HG02588 (cell line): ENCODE results near the gene SEC16B.

Experiments
- ATAC-seq: cut with Tn5 transposase; IDR thresholded peaks from one replicate; pipeline ENCODE4 v1.9.1; 2021; ENCODE audit warnings: mild to moderate bottlenecking, moderate library complexity; ENCODE audit not compliant: unreplicated experiment

Gene SEC16B

DNA sequence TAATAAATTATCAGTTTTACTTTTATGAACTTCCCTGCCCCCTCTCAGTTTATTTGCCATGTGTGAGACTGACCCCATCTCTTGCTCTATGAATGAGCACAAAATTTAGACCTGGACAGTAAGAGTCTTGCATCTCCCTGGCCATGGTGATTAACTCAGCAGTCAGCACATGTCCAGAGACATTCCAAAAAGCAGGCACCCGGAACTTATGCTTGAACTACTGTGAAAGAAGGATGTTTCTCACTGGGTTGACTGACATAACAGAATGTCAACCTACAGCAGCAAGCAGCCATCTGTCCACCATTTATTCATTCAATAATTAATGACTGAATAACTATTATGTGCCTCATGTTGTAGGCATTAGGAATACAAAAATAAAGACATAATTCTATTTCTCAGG, 11.3 kb upstream of the SEC16B start:
- no peak for ATAC-seq

DNA sequence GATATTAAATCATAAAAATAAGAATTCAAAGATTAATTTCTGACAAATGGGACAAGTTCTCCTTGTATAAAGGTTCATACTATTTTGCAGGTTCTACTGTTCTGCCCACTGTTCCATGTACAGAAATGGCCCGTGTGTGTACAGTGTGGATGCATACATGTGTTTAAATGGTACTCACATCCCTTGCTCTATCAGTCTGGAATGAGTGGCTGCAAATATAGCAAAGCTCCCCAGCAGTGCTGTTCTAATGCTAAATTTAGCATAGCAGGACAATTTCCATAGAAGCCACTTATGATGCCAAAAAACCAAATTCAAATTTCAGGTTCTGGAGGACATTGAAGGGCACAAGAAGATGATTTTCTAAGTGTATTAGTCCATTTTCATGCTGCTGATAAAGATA, 9.4 kb upstream of the SEC16B start:
- ATAC-seq: no peak

DNA sequence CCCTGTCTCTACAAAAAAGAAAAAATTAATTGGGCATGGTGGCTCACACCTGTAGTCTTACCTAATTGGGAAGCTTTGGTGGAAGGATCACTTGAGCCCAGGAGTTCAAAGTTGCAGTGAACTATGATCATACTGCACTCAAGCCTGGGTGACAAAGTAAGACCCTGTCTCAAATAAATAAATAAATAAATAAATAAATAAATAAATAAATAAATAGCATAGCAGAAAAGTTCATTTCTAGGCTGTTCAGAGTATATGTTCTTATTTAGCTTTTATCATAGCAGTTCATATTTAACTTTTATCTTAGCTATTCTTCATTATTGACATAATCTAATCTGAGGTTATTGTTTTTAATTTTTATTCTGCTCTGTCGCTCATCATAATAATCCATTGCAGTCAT, 8.7 kb upstream of the SEC16B start:
- no peak for ATAC-seq

DNA sequence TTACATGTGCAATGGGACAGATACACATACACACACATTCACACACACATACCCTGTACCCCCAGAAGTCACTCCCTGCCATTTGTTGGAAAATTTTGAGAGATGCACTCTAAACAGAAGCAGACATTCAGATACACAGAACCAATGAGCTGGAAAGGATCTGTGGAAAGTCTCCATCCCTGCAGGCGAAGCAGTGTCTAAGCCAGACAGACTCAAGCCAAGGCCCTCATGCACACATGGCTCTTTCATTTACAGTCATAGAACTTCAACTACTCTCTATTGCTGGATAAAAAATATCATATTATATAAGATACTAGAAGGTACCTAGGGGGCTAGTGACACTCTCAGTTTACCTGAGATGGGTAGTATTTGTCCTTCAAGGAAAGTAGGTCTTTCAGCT, 7.3 kb upstream of the SEC16B start:
- ATAC-seq: no peak

DNA sequence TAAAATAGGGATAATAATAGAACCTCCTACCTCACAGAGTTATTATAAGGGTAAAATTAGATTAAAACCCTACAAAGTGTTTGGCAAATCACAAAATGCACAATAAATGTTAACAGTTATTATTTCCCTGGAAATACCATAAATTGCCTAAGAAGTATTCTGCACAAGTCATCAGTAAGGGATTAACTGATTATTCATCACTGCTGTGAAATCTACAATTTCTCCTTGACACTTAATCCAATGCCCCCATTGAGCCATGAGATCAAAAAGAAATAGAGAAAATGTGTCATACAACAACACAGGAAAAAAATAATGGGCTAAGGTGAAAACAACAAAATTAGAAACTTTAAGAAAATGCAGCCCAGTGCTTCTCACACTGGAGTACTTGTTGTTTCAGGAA, 6.7 kb upstream of the SEC16B start:
- no peak for ATAC-seq

DNA sequence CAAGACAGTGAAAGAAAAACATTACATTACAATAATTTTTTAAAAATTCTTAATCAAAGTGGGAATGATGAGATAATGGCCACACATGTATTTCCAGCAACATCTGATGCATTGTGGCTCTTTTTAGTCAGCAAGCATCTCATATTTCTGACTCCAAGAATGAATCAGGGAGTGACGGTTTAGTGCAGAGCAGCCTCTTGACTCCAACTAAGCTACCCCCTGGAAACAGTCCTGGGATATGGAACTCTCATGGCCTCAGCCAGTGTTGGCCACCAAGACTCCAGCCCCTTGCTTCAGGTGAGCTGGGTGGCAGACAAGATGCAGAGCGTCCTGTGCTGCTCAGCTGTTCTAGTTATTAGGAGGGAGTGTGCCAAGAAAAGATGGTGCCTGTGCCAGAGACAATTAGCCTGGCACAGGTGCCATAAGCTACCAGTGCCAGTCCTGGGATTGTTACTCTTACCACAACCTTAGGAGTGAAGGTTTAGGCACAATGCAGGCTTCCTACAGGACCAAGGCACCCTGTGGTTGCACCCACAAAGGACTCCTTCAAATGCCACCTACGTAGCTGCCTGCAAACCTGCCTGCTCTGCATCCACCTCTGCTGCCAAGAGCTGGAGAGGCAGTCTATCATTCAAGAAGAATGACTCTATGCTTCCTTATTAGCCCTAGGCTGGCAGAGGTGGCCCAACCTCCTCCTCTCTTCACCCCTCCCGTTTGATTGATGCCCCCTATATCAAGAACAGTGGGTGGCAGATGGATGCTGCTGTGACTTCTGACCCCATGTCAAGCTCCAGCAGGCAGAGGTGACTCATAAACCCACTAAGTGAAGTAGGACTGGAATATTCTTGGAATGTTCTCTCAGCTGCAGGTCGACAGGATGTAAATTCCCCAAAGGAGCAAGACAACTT, 6.0 kb upstream of the SEC16B start:
- no peak for ATAC-seq

DNA sequence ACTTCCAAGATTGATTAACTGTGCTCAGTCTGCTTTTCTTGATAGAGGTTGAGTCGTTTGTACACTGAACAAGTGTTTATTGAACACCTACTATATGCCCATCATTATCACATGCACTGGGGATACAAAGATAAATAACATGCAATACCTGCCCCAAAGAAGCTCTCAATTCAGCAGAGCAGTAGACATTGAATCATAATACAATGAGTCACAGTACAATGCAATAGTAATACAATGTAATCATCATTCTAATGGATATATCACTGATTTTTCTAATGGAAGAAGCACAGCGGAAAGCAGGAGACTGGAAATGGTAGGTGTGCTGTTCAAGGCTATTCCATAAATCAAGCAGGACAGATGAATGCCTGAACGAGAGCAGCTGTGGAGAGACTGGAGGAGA, 3.7 kb upstream of the SEC16B start:
- no peak for ATAC-seq

DNA sequence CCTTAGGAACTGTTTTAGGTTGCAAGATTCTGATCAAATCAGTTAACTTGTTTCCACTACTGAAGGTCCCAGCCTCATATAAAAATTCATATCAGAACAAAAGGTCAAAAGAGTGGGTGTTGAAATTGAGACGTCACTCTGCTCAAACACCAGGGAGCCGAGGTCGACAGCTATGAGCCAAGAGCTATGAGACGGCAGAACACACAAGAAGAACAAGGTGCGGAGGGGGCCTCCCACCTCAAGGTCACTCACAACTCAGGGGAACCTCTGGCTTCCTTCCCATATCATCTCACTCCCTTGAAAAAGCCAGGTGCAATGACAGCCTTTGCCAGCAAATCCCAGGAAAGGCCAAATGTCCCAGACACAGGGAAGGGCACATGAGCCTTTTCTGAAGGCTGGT, 749 bp downstream of the SEC16B start:
- no peak for ATAC-seq

DNA sequence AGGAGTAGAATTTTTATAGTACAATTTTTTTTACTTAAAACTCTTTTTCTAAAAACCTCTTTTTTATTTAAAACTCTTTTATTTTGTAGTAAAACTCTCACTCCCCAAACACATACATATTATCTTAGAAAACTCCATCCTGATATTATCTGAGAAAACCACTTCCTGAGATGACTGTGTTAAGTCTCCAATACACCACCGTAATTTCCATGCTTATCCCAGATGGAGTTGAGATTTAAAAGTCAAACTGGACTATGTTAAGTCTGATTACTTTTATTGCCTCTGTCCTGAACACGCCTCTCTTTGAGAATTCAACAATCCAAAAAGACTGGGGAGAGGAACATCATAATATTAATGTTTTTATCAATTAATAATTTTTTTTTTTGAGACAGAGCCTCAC, 3.7 kb downstream of the SEC16B start:
- no peak for ATAC-seq

DNA sequence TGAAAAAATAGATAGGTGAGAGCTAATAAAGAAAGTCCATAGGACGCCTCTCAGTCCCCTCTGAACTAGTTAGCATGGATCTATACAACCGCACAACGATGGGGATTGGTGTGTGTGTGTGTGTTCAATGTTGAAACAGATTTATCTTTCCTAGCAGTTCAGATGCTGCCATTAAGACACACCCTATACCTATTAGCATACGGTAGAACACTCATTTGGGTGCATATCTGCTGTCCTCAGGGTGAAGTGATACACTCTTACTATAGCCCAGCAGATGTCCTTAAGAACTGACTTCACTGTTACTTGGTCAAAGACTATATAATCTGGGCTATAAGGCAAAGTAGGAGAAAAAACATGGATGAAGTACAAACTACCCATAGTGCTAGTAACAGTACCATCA, 4.6 kb downstream of the SEC16B start:
- no peak for ATAC-seq

DNA sequence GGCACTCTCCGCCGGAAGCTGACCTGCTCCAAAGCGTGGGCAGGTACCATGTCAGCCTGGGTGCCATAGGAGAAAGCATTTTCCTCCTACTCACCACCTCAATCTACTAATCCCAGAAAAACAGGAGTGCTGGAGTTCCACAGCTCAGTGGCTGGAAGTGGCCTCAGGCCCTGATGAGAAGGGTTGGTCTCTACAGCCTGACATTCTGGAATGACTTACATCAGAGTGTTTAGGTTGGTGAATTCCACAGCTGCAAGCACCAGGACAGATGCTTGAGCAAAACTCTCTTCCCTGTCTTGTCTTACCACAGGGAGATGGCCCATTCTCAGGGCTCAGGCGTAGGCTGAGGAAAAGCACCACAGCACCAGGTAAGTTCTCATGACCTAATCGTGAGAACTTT, 5.5 kb downstream of the SEC16B start:
- no peak for ATAC-seq

DNA sequence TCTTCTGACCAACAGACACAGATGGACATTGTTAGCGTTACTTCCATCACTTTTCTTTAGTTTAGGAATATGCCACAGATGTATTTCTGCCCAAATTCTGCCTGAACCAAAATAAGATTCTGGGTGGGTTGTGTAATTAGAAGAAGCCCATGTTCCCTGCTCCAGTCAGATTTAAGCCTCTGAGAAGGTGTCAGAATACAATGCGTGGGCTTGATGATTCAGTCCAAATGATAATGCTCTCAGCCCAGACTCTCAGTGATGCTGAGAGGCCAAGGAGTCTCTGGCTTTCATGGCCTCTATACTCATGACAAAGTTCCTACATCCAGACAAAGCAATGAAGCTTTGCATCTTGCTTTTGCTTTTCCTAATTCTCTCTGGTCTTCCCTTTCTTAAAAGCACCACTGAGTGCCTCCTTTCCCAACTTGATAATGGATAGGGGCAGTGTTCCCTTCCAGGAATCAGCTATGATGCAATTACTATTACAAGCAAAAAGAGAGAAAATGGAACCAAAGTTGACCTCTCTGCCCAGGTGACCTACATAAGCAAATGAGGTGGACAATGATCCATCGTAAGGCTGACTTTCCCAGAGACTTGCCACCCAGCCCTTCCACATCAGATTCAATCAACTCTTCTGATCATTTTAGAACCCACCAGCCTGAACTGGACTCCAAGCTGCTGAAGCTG, 8.8 kb downstream of the SEC16B start:
- no peak for ATAC-seq

DNA sequence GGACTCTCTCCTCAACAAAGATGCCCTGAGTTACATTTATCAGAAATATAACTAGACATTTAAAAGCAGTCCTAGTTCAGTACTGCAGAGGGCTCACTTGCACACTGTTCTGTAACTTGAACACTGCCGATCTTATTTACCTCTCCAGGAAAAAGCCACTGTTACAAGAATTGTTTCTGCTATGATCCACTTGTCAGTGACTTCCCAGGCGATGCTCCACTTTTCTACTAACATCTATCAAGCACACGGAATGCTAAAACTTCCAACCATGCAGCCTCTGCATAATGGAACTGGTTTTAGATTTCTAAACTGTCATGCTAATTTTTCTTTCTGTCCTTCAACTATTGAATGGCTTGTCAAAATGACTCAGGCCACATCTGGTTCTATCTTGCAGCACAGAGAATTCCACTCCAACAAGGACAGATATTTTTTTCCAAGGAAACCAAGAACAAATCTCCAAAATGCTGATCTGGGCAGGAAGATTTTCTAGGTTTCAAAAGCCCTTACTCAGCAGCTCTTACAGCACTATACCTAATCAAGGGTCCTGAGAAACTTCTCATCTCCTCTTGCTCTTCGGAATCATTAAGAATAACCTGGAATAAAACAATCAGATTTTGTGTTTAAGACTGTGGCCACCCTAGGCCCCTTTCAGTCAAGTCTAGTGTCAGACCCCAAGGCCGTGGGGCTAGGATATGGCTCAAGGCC, 9.9 kb downstream of the SEC16B start:
- ATAC-seq: no peak

DNA sequence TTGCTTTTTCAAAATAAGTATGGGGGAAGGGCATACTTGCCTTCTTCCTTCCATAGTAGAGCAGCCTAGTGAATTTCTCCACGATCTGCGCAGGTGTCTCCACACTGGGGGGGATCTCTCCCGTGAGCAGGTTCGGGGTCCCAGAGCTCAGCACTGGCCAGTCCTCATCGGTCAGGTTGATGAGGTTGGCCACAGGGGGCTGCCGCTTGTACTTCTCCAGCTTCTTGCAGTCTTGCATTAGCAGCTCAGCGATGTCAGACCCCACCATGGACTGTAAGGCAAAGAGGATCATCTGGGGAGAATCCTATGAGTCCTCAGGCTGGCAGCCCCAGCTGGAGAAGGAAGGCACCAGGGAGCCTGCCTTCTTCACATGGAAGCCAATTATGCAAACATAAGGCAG, 11.8 kb downstream of the SEC16B start:
- no peak for ATAC-seq

DNA sequence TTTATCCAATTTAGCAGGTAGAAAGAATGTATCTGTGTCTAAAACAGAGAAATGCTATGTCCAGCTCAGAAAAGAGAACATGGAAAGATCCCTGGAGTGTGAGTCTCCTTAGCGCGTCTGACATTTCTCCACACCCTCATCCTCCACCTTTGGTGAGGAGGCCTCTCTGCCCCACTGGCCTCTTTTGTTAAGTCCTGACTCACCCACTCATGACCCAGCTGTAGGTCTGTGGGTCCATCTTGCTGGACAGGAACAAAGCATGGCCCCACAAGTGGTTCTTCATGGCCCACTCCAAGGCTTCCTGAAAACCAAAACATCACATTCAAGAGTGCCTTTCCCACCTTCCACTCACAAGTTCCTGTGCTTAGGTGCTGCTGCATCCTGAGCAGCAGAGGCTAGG, 15.8 kb downstream of the SEC16B start:
- no peak for ATAC-seq

DNA sequence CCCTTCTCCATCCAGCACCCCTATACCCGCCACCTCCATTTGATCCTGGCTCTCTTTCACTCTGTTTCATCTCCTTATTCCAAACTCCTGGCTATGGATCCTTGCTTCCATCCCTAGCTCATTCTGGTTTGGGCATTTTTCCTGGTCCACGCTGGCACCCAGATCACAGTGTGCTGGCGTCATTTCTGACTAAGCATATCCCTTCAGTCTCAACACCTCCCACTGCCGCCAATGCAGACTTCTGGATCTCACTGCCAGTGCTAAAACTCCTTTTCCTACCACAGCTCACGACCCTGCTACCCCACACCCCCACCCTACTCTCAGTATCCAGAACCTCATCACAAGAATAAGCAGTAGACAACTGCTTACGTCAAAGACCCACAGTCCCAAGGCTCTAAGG, 16.3 kb downstream of the SEC16B start:
- no peak for ATAC-seq

DNA sequence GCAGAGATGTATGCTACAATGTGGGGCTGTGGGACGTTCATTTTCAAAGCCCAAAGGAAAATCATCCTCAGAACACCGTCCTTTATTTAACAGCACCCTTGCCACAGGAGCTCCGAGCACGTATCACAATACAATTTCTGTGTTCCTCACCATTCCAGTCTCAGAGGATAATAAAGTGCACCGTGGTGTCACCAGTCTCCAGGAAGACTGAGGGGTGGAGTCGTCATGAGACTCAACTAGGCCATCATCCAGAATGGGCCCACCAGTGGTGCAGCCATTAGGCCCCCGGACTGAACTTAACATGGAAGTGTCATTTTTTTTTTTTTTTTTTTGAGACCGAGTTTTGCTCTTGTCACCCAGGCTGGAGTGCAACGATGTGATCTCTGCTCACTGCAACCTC, 17.2 kb downstream of the SEC16B start:
- no peak for ATAC-seq

DNA sequence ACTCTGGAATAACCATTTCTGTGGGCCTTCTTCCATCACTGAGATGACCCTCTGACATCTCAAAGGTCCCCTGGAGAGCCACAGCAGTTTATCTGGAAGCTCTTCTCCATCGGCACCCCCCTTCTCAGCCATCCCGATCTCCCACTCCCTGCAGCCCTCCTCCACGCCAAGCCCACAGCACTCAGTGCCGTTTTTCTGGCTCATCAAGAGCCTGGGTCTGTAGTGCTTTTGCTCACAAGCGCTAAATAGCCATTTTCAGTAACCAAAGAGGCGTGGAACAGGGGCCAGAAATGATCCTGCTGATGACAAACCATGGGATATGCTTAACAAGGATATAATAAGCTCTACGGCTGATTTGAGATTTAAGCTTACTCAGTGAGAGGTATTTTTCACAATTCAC, 17.6 kb downstream of the SEC16B start:
- ATAC-seq: no peak

DNA sequence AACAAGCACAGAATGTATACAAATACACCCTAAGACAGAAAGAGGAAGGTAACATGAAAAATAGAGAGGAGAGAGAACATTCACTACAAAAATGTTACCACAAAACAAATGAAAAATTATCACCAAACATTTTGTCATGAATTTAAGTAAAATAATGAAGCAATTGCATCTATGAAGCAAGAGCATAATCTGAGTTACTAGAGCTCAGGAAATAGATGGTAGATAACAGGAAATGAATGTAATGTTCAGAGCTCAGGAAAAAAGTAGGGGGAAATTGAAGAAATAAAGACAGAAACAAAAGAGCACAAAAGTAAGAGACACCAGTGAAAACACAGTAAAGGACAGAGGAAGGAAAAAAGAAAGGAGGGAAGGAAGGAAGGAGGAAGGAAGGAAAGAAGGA, 19.4 kb downstream of the SEC16B start:
- no peak for ATAC-seq

DNA sequence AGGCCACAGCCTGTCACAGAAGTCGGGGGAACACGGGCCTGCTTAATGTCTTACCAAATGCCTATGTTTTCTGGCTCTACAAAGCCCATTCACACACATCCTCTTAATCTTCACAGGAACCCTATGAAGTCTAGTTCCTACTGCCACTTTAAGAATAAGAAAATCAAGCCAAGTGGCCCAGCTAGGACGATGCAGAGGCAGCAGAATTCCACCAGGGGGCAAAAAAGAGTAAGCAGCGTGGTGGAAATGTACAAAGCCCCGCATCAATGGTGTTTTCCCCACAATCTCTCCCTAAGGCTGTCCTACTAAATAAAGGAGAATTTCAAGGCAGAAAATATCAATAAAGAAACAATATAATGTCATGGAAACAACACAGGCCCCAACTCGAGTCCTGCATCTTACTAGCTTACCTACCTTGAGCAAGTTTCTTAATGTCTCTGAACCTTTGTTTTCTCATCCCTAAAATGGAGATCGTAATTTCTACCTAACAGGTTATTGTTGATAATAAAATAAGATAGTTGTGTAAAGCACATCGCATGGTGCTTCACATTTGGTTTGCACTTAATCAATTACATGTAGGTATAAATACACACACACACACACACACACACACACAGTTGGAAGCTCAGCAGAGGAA, 21.4 kb downstream of the SEC16B start:
- peak; percentile 86 for ATAC-seq

DNA sequence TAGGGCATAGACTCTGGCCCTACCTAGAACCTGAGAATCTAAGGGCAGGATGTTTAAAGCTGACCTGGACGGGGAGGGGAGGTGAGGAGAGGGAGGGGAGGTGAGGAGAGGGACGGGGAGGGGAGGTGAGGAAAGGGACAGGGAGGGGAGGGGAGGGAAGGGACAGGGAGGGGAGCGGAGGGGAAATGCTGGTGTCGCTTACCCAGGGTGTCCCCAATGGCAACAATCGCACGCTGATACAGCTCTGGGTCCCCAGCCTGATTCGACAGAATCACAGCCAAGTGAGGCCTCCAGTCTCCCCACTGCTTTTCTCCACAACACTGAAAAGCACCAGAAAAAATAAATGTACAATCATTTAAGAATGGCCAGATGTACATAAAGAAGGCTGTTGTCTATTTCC, 22.2 kb downstream of the SEC16B start:
- ATAC-seq: no peak
